Muscle layer of colon (tissue), 2 donors: ENCODE measurements around the gene PROSER2.

ENCODE experiments used
- H3K27ac ChIP-seq: one replicate; pipeline ENCODE4 v1.7.0; 2013; ENCODE audit warnings: low read depth, mild to moderate bottlenecking, low read length, moderate library complexity
- H3K27me3 ChIP-seq, 2 donors: one replicate each; pipeline ENCODE4 v1.7.0; 2013; ENCODE audit warnings: low read length in 2 of 2, mild to moderate bottlenecking in 2 of 2; ENCODE audit not compliant: insufficient read depth in 2 of 2, control insufficient read depth in 1 of 2
- H3K36me3 ChIP-seq: one replicate; pipeline ENCODE4 v1.7.0; 2013; ENCODE audit warnings: mild to moderate bottlenecking, low read length; ENCODE audit not compliant: insufficient read depth
- H3K4me1 ChIP-seq: one replicate; pipeline ENCODE4 v1.7.0; 2013; ENCODE audit warnings: mild to moderate bottlenecking, low read length; ENCODE audit not compliant: insufficient read depth
- H3K4me3 ChIP-seq, 2 donors: one replicate each; pipeline ENCODE4 v1.7.0; 2013; ENCODE audit warnings: low read length in 2 of 2, low read depth in 1 of 2, mild to moderate bottlenecking in 1 of 2, moderate library complexity in 1 of 2
- H3K9ac ChIP-seq: one replicate; pipeline ENCODE4 v1.7.0; 2013; ENCODE audit warnings: low read length
- H3K9me3 ChIP-seq: one replicate; pipeline ENCODE4 v1.7.0; 2013; ENCODE audit warnings: mild to moderate bottlenecking, low read length
- donor health status: abdominal sarcoma.
- donor health status: Adenocarcinoma of cecum.

PROSER2 gene

DNA sequence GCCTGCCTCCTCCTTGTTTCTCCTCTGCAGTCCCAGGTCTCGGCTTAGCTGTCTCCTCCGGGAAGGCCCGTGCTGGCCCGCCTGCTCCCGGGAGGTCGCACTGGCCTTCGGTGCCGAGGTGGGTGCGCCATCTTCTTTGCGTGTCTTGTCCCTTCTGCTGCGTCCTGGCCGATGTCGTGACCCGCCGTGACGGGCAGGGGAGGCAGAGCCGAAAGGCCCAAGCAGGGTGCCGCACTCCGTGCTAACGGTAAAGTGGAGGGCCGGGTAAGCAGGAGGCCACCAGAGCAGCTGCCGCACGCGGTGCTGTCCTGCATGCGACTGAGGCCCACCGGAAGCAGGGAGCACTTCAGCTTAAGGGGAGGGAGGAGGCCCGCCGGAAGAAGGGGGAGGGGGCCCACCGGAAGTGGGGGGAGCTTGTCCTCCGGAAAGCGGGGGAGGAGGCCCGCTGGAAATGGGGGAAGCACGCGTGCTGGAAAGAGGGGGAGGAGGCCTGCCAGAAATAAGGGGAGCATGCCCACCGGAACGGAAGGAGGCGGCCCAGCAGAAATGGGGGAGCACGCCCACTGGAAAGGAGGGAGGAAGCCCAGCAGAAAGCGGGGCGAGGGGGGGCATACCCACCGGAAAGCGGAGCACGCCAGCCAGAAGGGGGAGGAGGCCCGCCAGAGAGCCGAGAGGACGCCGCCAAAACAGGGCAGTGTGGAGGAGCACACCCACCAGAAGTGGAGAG, 71.4 kb downstream of the PROSER2 start:
- Histone ChIP-seq H3K36me3 (no peaks in the 10 kb centered on the region), H3K27me3 (no peaks in the 10 kb centered on the region), H3K27ac (no peak overlapping the region), H3K4me1 (no peaks in the 10 kb centered on the region), H3K4me3 (no peak overlapping the region), H3K9me3 (no peaks in the 10 kb centered on the region), H3K9ac (no peak overlapping the region)

DNA sequence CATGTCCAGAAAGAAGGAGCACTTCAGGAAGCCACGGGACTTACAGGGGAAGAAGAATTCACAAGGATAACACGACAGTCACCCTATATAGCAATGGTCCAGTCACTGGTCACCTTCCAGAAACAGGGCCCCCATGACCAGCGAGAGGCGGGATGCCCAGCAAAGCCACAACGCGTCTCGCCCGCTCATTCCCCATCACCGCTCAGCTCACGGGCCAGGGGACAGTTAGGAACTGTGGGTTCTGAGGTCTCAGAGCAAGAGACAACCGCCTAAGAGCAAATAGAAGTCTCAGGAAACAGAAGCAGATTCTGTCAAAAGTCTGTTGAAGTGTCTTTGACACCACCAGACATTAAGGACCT, 71.9 kb downstream of the PROSER2 start:
- Histone ChIP-seq H3K27me3 (no peaks in the 10 kb centered on the region), H3K27ac (no peak overlapping the region), H3K4me1 (no peaks in the 10 kb centered on the region), H3K36me3 (no peaks in the 10 kb centered on the region), H3K9me3 (no peaks in the 10 kb centered on the region), H3K4me3 (no peak overlapping the region), H3K9ac (no peak overlapping the region)

DNA sequence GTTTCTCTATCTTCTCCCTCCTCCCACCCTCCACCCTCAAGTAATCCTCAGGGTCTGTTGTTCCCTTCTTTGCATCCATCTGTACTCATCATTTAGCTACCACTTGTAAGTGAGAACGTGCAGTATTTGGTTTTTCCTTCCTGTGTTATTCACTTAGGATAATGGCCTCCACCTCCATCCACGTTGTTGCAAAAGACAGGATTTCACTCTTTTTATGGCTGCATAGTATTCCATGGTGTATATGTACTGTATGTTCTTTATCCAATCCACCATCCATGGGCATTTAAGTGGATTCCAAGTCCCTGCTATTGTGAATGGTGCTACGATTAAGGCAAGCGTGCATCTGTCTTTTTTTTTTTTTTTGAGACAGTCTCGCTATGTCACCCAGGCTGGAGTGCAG, 72.4 kb downstream of the PROSER2 start:
- Histone ChIP-seq H3K4me1 (no peaks in the 10 kb centered on the region), H3K27ac (no peak overlapping the region), H3K9ac (no peak overlapping the region), H3K4me3 (no peak overlapping the region), H3K27me3 (no peaks in the 10 kb centered on the region), H3K9me3 (no peaks in the 10 kb centered on the region), H3K36me3 (no peaks in the 10 kb centered on the region)

DNA sequence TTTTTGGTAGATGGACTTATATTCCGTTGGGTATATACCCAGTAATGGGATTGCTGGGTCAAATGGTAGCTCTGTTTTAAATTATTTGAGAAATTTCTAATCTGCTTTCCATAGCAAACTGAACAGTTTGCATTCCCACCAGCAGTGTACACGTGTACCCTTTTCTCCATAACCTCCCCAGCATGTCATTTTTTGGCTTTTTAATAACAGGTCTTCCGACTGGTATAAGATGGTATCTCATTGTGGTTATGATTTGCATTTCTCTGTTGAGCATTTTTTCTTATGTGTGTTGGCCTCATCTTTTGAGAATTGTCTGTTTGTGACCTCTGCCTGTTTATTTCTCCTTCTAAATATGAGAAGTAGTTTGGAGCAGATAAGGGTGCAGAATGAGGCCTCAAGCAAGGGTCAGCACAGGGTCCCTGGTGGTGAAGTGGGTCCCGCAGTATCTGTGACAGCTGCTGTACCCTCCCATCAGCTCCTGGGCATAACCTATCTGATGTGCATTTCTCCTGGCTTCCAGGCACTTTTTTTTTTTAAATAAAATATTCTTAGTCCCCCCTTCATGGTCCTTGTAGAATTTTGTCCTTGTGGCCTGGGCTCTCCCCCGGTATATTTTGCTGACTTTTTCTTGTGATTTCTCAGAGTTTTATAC, 73.5 kb downstream of the PROSER2 start:
- Histone ChIP-seq H3K27ac (no peak overlapping the region), H3K9me3 (no peaks in the 10 kb centered on the region), H3K9ac (no peak overlapping the region), H3K27me3 (no peaks in the 10 kb centered on the region), H3K4me1 (no peaks in the 10 kb centered on the region), H3K36me3 (no peaks in the 10 kb centered on the region), H3K4me3 (no peak overlapping the region)

DNA sequence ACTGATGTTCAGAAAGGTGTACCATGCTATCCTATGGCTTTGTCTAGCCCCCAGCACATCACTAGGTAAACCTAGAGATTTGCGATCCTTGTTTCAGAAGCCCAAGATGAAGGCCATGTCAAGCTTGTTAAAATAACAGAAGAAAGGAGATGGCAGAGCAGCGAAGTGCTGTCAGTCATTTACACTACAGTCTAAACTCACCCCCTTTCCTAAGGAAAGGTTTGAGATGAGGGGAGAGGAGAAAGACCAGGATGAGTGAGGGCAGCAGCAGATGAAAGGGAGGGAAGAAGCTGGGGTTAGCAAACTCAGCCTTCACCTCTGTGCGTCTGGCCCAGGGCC, 74.8 kb downstream of the PROSER2 start:
- H3K27me3 ChIP-seq: no peaks in the 10 kb centered on the region
- no peaks in the 10 kb centered on the region for H3K4me1 ChIP-seq
- no peak overlapping the region for H3K4me3 ChIP-seq
- H3K9ac ChIP-seq: no peak overlapping the region
- H3K27ac ChIP-seq: no peak overlapping the region
- H3K9me3 ChIP-seq: no peaks in the 10 kb centered on the region
- no peaks in the 10 kb centered on the region for H3K36me3 ChIP-seq

DNA sequence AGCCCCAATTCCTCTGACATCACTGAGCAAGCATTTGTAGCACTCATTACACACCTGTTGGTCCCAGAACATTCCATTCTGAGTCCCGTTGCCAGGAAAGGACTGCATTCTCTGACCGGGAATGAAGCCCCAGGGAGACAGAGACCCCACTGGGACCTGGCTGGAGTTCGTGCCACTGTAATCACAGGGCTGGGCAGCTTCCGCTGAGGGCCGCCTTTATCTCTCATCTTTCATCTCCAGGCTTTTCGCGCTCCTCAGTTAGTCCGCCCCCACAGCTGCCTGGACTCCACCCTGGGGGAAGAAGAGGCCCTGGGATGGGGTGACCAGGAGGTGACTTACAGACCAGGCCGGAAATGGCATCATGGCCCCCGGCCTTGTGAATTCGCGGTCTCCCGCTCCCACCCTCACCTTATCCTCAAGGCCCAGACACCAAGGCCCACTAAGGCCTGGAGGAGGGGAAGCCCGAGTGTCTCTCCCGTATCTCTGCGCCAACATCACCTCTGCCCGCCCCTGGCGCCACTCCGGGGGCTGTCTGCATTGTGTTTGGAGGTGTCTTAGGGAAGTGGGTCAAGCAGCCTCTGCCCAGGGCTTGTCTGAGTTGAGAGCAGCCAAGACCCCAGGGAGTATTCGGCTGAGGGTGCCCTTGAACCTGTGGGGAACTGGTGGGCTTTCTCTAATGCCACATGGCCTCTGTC, 75.4 kb downstream of the PROSER2 start:
- no peak overlapping the region for H3K4me3 ChIP-seq
- no peaks in the 10 kb centered on the region for H3K9me3 ChIP-seq
- no peaks in the 10 kb centered on the region for H3K4me1 ChIP-seq
- H3K36me3 ChIP-seq: no peaks in the 10 kb centered on the region
- no peak overlapping the region for H3K27ac ChIP-seq
- no peak overlapping the region for H3K9ac ChIP-seq
- H3K27me3 ChIP-seq: no peaks in the 10 kb centered on the region

DNA sequence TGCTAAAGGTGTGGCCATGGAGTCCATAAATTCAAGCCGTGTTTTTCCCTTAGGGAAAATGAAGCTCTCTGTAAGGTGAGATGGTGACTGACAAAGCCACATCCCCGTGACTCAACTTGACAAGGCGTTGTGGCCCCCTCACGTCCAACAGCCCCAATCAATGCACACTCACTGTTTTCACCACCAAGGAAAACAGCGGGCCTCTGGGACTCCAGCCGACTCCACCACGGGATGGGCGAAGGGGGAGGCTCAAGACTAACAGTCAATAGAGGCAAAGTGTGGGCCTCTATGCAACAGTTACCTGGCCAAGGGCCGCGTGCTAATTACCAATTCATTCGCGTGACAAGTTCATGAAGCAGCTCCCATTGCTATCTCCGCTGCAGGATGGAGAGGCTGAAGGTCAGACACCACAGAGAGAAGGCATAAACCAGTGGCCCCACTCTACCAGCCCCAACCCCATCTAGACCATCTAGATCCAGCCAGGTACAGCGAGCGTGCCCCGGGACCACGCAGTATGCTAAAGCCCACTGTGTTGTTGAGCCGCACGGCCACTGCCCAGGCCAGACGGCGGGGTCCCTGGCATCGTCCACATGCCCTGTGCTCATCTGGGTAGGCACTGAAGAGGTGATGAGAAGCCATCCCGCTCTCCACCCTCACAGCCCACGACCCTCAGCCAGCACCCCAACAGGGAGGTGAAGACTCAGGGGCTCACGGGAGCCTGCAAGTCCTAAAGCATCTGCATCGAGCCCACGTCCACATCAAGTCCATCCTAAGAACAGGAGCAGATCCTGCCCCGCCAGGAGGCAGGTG, 76.1 kb downstream of the PROSER2 start:
- Histone ChIP-seq H3K9me3 (no peaks in the 10 kb centered on the region), H3K27ac (no peak overlapping the region), H3K4me3 (no peak overlapping the region), H3K36me3 (no peaks in the 10 kb centered on the region), H3K9ac (no peak overlapping the region), H3K27me3 (no peaks in the 10 kb centered on the region), H3K4me1 (no peaks in the 10 kb centered on the region)

DNA sequence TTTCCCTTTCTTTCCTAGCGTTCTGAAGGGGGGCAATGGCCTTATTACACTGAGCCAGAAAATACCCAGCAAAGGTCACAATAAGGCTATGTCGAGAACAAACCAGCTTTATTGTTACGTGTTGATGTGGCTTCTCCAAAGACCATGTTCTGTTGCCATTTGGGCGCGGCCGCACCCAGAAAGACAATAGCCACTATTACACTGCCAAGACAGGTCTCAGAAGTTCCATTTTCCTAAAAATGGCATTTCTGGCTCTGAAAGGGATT, 77.8 kb downstream of the PROSER2 start:
- Histone ChIP-seq H3K27ac (no peak overlapping the region), H3K4me3 (no peak overlapping the region), H3K9me3 (no peaks in the 10 kb centered on the region), H3K27me3 (no peaks in the 10 kb centered on the region), H3K4me1 (no peaks in the 10 kb centered on the region), H3K36me3 (no peaks in the 10 kb centered on the region), H3K9ac (no peak overlapping the region)

DNA sequence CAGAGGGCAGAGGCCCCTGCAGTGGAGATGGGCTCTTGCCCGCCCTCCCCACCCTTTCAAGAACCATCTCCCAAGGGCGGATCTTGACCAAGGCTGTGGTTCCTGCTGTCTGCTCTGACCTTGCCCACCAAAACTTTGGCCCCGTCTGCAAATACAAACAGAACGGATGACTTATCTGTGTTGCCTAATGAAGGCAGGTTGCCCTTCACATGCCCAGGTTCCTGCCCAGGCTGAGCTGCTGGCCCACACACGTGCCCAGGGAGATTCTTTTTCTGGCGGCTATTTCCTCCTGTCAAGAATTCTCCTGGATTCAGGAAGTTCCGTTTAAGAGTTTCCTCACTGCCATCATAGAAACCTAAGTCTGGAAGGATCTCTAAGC, 78.3 kb downstream of the PROSER2 start:
- Histone ChIP-seq H3K4me1 (no peaks in the 10 kb centered on the region), H3K4me3 (no peak overlapping the region), H3K27ac (no peak overlapping the region)

DNA sequence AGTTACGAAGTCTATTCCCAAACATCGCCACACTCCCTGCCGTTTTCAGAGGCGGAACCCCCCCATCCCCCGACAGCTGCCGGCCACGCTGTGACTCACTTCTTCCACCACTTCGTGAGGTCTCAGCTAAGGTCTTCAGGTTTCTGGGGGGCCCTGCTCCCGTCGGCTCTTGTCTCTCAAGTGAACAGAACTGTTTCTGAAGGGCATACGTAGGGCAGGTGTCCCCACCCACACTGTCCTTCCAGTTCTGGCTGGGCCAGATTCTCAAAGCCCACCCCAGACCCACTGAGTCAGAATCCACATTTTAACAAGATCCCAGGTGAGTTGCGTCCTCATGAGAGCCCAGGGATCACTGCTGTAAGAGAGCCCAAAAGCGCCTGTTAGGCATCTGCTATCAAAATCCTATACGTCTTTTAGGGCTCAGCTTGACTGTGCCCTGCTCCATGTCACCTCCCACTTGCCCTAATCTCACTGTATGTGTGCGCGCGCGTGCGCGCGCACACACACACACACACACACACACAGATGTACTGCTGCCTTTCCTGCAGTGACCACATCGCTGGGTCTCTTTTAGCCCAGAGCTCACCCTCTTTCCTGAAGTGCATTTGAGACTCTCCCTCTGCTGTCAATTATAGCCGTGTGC, 78.8 kb downstream of the PROSER2 start:
- H3K9me3 ChIP-seq: no peaks in the 10 kb centered on the region
- no peak overlapping the region for H3K4me3 ChIP-seq
- H3K9ac ChIP-seq: no peak overlapping the region
- no peaks in the 10 kb centered on the region for H3K27me3 ChIP-seq
- H3K36me3 ChIP-seq: no peaks in the 10 kb centered on the region
- H3K27ac ChIP-seq: no peak overlapping the region
- no peaks in the 10 kb centered on the region for H3K4me1 ChIP-seq

More for the DNA sequence above, 78.3 kb downstream of the PROSER2 start:
- H3K27me3 ChIP-seq: no peaks in the 10 kb centered on the region
- no peak overlapping the region for H3K9ac ChIP-seq
- H3K9me3 ChIP-seq: no peaks in the 10 kb centered on the region
- no peaks in the 10 kb centered on the region for H3K36me3 ChIP-seq

DNA sequence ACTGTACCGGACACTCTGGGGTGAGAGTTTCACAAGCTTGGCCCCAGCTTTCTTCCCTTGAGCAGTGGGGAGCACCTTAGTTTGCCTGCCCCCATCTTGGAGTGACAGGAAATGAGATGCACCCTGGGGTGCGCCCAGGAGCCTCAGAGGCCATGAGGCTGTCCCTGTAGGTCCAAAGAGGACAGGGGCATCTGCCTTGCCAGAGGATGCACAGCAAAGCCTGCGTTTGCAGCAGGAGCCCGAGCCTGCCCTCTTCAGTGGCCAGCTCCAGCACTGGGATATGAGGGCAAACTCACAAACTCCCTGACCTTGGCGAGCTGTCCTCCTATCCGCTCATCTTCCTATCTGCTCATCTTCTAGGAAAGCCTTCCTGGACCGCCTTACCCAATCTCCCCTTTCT, 79.5 kb downstream of the PROSER2 start:
- Histone ChIP-seq H3K4me1 (no peaks in the 10 kb centered on the region), H3K9ac (no peak overlapping the region), H3K4me3 (no peak overlapping the region), H3K9me3 (no peaks in the 10 kb centered on the region), H3K27me3 (no peaks in the 10 kb centered on the region), H3K36me3 (no peaks in the 10 kb centered on the region), H3K27ac (no peak overlapping the region)
